ENCODE data around the gene ELF1.
"Not testable (repeated sequence)": the region's sequence is repeated elsewhere in the genome, so short reads cannot be mapped to it uniquely, and the experiment has no call there.

The ELF1 gene

DNA sequence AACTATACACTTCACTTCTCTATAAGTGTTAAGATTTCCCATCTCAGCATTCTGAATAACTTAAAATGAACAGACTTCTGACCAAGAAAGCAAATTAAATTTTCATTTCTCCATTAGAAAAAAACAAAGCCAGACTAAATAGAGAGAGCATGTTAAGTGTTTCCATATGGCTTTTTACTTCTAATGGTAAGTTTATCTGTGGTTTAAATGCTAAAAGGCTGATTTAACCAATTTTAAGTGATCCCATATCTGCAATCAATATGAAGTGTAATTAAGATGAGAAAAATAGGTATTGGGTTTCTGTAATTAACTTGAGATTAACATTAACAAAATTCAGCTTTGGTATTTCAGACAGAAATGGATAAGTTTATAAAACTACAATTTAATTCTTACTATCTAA lies 107.8 kb downstream of the ELF1 start:
- Mint-ChIP-seq H3K36me3 (peaks cover 6% of the 10 kb centered on the region), H3K27me3 (no peaks in the 10 kb centered on the region), H3K9me3 (no peaks in the 10 kb centered on the region), H3K27ac (no peak overlapping the region), H3K4me3 (no peak overlapping the region), H3K4me1 (peaks cover 8% of the 10 kb centered on the region)
- DNase-seq (ENCODE audit: low spot score in 2 of 2) (no peak), ATAC-seq (ENCODE audit: low read depth) (no peak)

DNA sequence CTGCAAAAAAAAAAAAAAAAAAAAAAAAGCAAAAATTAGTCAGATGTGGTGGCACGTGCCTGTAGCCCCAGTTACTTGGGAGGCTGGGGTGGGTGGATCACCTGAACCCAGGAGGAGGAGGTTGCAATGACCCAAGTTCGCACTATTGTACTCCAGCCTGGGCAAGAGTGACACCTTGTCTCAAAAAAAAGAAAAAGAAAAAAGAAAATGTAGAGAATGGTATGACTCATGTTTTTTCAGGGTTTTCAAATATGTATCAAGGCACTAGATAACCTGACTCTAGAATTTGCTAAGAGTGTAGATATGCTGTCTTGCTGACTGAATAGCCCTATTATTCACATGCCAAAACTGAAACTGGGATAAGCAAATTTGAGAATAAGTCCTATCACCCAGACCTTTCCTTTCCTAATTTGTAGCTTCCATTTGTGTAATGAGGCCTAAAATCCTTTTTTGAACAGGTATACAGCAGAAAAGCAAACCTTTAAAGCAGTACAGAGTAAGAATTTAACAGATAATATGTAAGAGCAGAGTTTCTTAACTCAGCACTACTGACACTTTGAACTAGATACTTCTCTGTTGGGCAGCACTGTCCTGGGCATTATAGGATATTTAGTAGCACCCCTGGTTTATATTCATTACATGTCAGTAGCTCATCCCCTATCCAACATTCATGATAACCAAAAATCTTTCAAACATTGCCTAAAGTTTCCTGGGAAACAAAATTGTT lies 108.6 kb downstream of the ELF1 start:
- DNase-seq (ENCODE audit: low spot score in 2 of 2): no peak
- no peak overlapping the region for H3K4me3 Mint-ChIP-seq
- peaks cover 6% of the 10 kb centered on the region for H3K4me1 Mint-ChIP-seq
- no peaks in the 10 kb centered on the region for H3K27me3 Mint-ChIP-seq
- H3K9me3 Mint-ChIP-seq: no peaks in the 10 kb centered on the region
- peaks cover 6% of the 10 kb centered on the region for H3K36me3 Mint-ChIP-seq
- ATAC-seq (ENCODE audit: low read depth): no peak
- no peak overlapping the region for H3K27ac Mint-ChIP-seq

DNA sequence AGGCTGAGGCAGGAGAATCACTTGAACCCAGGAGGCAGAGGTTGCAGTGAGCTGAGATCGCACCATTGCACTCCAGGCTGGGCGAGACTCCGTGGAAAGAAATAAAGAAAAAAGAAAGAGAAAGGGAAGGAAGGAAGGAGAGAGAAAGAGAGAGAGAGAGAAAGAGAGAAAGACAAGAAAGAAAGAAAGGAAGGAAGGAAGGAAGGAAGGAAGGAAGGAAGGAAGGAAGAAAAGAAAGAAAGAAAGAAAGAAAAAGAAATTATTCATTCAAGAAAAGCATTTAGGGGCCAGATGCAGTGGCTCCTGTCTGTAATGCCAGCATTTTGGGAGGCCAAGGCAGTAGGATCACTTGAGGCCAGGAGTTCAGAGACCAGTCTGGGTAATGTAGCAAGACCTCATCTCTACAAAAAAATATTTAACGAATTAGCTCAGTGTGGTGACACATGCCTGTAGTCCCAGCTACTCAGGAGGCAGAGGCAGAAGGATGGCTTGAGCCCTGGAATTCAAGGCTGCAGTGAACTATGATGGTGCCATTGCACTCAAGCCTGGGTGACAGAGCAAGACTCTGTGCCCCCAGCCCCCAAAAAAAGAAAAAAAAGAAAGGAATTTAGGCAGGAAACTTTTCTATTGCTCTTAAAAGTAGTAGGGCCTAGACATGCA lies 109.4 kb downstream of the ELF1 start:
- not testable (repeated sequence) for DNase-seq (ENCODE audit: low spot score in 2 of 2); ATAC-seq (ENCODE audit: low read depth); H3K27ac Mint-ChIP-seq; H3K4me3 Mint-ChIP-seq; H3K9me3 Mint-ChIP-seq; H3K27me3 Mint-ChIP-seq; H3K36me3 Mint-ChIP-seq; H3K4me1 Mint-ChIP-seq

DNA sequence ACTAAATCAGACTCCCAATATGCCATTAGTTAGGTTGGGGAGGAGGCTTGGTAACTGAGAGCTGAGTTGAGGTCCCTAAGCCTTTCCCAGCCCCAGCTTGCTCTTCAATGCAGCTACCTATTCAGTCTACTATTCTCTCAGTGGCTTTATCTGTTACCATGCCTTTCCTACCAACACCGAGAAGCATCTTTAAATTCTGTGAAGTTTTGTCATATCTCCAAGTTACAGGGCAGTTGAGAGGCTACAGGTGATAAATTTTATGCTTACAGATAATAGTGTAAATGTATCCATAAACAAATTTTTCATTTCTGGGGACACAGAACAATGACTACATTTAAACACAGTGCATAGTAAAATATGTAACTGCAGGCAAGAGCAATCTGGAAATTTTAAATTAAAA lies 110.6 kb downstream of the ELF1 start:
- no peak for DNase-seq (ENCODE audit: low spot score in 2 of 2)
- peaks cover 3% of the 10 kb centered on the region for H3K4me1 Mint-ChIP-seq

DNA sequence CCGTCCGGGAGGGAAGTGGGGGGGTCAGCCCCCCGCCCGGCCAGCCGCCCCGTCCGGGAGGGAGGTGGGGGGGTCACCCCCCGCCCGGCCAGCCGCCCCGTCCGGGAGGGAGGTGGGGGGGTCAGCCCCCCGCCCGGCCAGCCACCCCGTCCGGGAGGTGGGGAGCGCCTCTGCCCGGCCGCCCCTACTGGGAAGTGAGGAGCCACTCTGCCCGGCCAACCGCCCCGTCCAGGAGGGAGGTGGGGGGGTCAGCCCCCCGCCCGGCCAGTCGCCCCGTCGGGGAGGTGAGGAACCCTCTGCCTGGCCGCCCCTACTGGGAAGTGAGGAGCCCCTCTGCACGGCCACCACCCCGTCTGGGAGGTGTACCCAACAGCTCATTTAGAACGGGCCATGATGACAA lies 118.1 kb downstream of the ELF1 start:
- not testable (repeated sequence) for H3K27ac Mint-ChIP-seq; H3K4me3 Mint-ChIP-seq; H3K9me3 Mint-ChIP-seq; DNase-seq (ENCODE audit: low spot score in 2 of 2); H3K4me1 Mint-ChIP-seq; H3K27me3 Mint-ChIP-seq; ATAC-seq (ENCODE audit: low read depth); H3K36me3 Mint-ChIP-seq

More for the DNA sequence above, 110.6 kb downstream of the ELF1 start:
- Mint-ChIP-seq H3K9me3 (no peaks in the 10 kb centered on the region), H3K4me3 (no peak overlapping the region), H3K27me3 (no peaks in the 10 kb centered on the region), H3K27ac (no peak overlapping the region), H3K36me3 (peaks cover 5% of the 10 kb centered on the region)
- ATAC-seq (ENCODE audit: low read depth): no peak

DNA sequence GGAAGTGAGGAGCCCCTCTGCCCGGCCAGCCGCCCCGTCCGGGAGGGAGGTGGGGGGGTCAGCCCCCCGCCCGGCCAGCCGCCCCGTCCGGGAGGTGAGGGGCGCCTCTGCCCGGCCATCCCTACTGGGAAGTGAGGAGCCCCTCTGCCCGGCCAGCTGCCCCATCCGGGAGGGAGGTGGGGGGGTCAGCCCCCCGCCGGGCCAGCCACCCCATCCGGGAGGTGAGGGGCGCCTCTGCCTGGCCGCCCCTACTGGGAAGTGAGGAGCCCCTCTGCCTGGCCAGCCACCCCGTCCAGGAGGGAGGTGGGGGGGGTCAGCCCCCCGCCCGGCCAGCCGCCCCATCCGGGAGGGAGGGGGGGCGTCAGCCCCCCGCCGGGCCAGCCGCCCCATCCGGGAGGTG lies 118.5 kb downstream of the ELF1 start:
- not testable (repeated sequence) for H3K4me3 Mint-ChIP-seq; H3K27ac Mint-ChIP-seq; DNase-seq (ENCODE audit: low spot score in 2 of 2); H3K27me3 Mint-ChIP-seq; H3K4me1 Mint-ChIP-seq; H3K9me3 Mint-ChIP-seq; ATAC-seq (ENCODE audit: low read depth); H3K36me3 Mint-ChIP-seq

DNA sequence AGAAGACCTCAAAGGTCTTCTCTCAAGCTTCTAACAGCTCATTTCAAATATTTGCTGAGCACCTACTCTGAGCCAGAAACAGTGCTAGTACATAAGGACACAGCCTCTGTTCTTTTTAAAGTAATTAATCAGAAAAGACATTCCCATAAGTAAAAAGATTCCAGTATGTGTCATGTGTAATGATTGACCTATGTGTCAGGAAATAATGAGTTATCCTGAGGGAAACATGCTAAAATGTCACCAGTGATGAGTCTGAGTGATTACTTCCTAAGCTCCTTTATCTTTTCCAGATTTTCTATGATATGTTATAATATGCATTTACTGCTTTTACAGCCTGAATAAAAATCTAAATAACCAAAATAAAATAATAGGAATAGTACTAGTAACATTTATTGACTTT lies 122.1 kb downstream of the ELF1 start:
- Mint-ChIP-seq H3K4me3 (no peak overlapping the region), H3K27ac (peak overlapping the region; percentile 55), H3K4me1 (peaks cover 13% of the 10 kb centered on the region), H3K36me3 (peaks cover 2% of the 10 kb centered on the region), H3K9me3 (peaks cover 1% of the 10 kb centered on the region), H3K27me3 (no peaks in the 10 kb centered on the region)
- DNase-seq (ENCODE audit: low spot score in 2 of 2) (no peak), ATAC-seq (ENCODE audit: low read depth) (no peak)

DNA sequence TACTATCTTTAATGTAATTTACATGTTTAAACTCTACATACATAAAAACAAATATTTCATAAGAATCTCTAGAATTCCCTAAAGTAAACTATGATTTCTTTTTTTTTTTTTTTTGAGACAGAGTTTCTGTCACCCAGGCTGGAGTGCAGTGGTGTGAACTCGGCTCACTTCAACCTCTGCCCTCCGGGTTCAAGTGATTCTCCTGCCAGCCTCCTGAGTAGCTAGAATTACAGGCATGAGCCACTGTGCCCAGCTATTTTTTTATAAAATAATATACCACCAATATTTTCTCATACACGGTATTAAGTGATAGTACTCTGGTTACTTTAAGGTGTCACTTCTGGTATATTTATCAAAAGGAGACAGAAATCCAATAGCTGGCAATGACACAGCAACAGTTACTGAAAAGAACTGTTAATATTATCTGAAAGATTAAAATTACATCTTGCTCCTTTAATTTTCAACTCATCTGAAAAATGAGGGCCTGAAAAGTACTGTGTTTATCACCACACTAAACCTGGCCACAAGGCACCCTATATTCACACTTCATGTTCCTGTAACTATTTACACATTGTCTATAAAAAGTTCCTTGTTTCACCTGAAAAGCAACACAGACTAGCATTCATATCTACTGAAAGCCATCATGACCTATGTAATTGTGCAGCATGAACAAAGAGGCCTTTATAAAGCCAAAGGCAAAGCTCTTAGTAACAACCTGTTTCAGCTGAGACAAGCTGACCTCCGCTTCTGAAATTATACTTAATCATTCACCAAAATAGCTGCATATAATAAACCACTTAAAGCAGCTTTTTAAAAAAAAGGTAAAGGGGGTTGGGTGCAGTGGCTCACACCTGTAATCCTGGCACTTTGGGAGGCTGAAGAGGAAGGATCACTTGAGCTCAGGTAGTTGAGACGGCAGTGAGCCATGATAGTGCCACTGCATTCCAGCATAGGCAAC lies 123.6 kb downstream of the ELF1 start:
- H3K4me1 Mint-ChIP-seq: peaks cover 13% of the 10 kb centered on the region
- H3K36me3 Mint-ChIP-seq: peaks cover 5% of the 10 kb centered on the region
- no peaks in the 10 kb centered on the region for H3K27me3 Mint-ChIP-seq
- peak overlapping the region; percentile 55 for H3K27ac Mint-ChIP-seq
- ATAC-seq (ENCODE audit: low read depth) (no peak), DNase-seq (ENCODE audit: low spot score in 2 of 2) (no peak)
- H3K9me3 Mint-ChIP-seq: peaks cover 1% of the 10 kb centered on the region
- H3K4me3 Mint-ChIP-seq: no peak overlapping the region

DNA sequence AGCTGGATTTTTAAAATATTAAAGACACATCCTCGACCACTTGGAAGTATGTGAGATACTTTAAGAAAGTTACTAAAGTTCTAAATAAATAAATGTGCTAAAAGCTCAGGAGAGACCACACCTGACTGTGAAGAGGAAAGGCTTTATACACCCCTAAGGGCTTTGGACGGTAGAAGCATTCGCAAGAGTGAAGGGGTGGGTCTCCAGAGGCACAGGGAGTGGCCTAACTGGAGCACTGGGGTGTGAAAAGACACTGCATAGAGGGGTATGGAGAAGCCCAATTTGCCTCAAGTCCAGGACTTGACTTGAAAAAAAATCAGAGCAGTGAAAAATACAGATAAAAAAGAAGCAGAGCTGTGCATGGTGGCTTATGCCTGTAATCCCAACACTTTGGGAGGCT lies 125.5 kb downstream of the ELF1 start:
- H3K36me3 Mint-ChIP-seq: peaks cover 17% of the 10 kb centered on the region
- not testable (repeated sequence) for ATAC-seq (ENCODE audit: low read depth); H3K27me3 Mint-ChIP-seq; H3K9me3 Mint-ChIP-seq; DNase-seq (ENCODE audit: low spot score in 2 of 2)
- H3K27ac Mint-ChIP-seq: peak overlapping the region; percentile 82
- H3K4me1 Mint-ChIP-seq: peaks cover 18% of the 10 kb centered on the region
- peak overlapping the region; percentile 14 for H3K4me3 Mint-ChIP-seq

DNA sequence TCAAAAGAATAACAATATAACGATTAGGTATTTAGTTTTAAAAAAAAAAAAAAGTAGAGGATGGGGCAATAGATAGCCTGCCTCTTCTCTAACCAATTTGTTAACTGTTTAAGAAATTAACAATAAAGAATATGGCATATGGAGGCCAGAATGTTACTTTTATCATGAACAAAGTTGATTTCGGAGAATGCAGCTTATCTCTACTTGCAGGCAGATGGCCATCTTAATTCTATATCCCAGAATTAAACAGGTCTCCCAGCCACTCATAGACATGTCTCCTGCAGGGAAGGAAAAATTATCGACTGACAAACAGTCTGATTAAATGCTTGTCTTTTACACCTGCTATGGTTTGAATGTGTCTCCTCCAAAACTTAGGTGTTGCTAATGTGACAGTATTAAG lies 133.1 kb downstream of the ELF1 start:
- Mint-ChIP-seq H3K4me3 (no peak overlapping the region), H3K36me3 (peaks cover 61% of the 10 kb centered on the region), H3K9me3 (peaks cover 6% of the 10 kb centered on the region), H3K4me1 (peaks cover 11% of the 10 kb centered on the region), H3K27ac (no peak overlapping the region), H3K27me3 (no peaks in the 10 kb centered on the region)
- ATAC-seq (ENCODE audit: low read depth) (no peak), DNase-seq (ENCODE audit: low spot score in 2 of 2) (no peak)

DNA sequence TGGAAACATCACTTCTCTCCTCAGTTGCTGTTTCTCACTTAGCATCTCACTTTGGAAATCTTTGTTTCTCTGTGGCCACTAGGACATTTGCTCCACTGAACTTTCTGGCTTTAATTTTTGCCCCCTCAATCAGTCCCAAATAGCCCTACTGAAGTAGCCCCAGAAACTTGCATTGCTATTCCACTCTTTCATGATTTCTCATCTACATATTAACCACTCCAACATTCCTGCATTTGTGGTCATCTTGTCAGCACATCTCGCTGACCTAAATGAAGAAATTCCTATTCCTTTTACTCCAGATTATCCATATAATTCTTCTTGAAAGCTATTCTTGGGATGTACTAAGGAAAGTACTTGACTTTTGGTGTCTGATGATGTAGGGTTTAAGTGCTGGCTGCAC lies 134.9 kb downstream of the ELF1 start:
- not testable (repeated sequence) for H3K4me3 Mint-ChIP-seq; H3K4me1 Mint-ChIP-seq; H3K9me3 Mint-ChIP-seq; DNase-seq (ENCODE audit: low spot score in 2 of 2); H3K27ac Mint-ChIP-seq; H3K27me3 Mint-ChIP-seq; ATAC-seq (ENCODE audit: low read depth)
- peaks cover 64% of the 10 kb centered on the region for H3K36me3 Mint-ChIP-seq
